H54 (cell line): ENCODE data around the gene CTR9.
"Not testable (repeated sequence)": the region's sequence is repeated elsewhere in the genome, so short reads cannot be mapped to it uniquely, and the experiment has no call there.

Experiments
- DNase-seq: peaks from one replicate; pipeline ENCODE4 v3.0.0; 2011; ENCODE audit warnings: low spot score, mixed read lengths; ENCODE audit not compliant: insufficient read length
- FAIRE-seq: peaks from 3 replicates; lab custom pipeline; 2011; peaks lifted over from hg19 to GRCh38; lab: Jason Lieb, UNC
- POLR2A ChIP-seq: IDR thresholded peaks from 2 replicates; pipeline ENCODE4 v1.6.1; 2011; ENCODE audit warnings: low read depth, mild to moderate bottlenecking, low read length

The CTR9 gene

GRCh38 chr11:10806206-10806605 is 55.2 kb downstream of the CTR9 start:
- DNase-seq (no peak), FAIRE-seq (no peak)
- no peak for TF ChIP-seq POLR2A

DNA sequence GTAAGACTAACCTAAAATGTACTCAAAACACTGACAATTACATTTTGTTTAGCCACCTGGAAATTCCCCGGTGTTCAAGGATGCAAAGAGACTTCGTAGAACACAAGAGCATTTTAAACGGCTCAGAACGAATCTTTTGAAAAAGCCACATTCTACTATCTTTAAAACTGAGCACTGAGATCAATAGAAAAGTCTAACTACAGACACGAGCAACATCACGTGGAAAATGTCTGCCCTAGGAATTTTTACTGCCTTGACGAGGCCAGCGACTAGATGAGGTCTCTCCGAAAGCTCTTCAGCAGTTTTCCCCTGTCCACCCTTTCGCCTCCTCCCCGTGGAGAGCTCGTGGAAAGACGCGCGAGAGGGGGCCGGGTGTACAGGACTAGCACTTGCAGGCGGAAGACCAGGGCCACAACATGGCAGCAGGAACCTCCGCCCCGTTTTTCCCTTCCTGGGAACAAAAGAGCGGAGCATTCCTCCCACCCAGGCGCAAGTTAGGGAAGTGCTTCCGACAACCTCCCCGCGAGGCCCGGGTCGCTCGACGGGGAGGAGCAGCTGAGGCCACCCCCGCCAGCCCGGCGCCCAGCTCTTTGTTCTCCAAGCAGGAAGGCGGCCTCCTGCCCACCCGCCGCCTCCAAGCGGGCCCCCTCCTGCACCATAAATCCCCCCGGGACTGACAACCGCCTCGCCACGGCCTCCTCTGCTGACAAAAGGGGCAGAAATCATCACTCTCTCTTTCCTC is 56.6 kb downstream of the CTR9 start:
- DNase-seq (peak; percentile 19), FAIRE-seq (no peak)
- 0 out of 2 replicates have a peak, but pooled peaks have one; percentile 9 for TF ChIP-seq POLR2A

GRCh38 chr11:10808235-10808552 is 57.1 kb downstream of the CTR9 start:
- peak; percentile 47; the same call in 1 of the 2 replicates for TF ChIP-seq POLR2A
- DNase-seq (no peak), FAIRE-seq (no peak)

DNA sequence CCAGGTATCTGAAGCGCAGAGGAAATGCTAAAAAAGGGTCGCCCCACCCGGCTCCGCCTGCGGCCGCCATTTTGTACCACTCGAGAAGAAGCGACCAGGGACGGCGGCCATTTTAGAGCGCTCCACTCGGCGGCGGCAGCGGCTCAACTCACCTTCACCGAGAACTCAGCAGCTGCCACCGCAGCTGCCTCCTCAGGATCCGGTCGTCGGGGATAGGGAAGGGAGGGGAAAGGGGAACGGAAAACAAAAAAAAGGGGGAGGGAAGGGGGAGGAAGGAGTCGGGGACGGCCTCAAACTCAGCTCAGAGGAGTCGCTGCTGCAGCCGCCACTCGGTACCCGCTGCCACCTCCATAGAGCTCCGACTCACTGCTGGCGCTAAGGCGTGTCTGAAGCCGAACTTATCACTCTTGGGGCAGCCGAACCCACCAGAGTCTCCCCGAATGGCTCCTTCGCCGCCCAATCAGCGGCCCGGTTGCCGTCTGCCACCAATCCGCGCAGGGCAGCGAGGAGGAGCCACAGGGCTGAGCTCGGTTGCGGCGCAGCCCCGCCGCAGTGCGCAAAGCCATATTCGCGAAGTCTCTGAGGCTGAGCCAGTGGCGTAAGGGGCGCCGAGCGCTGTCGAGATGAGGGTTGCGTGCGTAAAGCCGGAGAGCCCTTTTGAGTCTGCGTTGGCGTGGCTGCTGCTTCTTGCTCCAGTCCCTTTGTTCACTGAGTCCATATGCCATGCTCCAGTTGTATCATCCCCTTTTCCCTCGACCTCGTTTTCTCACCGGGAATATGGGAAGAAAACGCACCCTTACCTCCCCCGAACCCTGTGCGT is 57.7 kb downstream of the CTR9 start, which contains the start of gene EIF4G2:
EIF4G2 (minus strand) TSS at position 374 of the 820 bp plus-strand sequence.
- peak; percentile 92 for FAIRE-seq

DNA sequence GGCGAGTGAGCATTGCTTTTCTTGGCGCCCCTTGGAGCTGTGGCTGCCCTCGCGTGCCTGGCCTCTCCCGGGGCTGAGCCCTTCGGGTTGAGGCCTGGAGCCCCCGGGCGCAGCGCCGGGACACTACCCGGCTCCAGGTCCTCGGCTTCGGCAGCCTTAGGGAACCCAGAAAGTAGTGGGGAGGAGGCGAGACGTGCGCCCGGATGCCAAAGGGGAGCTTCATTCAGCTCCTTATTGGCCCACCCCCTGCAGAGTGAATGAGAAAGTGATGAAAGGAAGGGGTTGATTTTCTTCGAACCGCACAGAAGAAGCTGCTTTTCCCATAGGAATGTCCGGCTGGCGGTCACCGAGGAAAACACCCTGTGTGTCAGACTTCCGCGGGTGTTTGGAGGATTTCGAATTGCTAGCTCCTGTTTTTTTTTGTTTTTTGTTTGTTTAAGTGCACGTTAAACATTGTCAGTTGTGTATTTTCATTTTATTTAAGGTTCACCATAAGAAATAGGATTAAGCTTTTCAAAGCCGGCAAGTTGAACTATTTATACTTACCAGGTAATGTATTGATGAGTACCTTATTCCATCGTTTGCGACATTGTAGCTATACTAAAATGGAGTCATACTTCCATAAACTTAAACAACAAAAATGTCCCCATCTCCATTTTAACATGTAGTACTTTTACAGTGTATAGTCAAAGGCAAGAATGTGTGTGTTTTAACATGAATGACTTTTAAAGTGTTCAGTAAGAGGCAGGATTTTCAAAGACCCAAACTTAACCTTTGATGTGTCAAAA is 58.5 kb downstream of the CTR9 start:
- FAIRE-seq = no peak
- peak; percentile 42 for DNase-seq
- no peak for TF ChIP-seq POLR2A

More for the DNA sequence above, 57.7 kb downstream of the CTR9 start, which contains the start of gene EIF4G2:
- peak; percentile 89 for DNase-seq
- peak; percentile 98 for TF ChIP-seq POLR2A

DNA sequence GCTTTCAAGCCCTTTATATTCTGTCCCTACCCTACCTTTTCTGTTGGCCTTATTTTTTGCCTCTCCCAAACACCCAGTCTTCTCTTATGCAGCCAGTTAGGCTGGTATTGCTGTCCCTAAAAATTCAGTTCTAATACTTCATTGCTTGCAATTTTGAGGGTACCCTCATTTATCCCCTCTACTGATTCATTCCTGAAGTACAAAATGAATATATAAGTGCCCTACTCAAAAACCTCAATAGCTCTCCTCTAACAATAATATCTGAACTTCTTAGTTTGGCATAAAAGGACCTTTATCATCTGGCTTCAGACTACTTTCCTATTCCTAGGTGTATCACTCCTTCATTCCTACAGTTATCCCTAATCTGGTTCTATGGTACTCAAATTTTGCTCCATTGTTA is 62.9 kb downstream of the CTR9 start:
- DNase-seq (no peak), FAIRE-seq (no peak)
- no peak for TF ChIP-seq POLR2A

DNA sequence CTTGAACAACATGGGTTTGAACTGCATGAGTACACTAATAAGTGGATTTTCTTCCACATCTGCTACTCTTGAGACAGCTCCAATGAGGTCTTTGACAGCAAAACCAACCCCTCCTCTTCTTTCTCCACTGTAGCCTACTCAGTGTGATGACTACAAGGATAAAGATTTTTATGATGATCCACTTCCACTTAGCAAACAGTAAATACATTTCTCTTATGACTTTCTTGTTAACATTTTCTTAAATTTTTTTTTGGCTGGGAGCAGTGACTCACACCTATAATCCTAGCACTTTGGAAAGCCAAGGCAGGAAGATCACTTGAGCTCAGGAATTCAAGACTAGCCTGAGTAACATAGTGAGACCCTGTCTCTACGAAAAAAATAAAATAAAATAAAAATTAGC is 67.5 kb downstream of the CTR9 start:
- TF ChIP-seq POLR2A = no peak
- DNase-seq (peak; percentile 22), FAIRE-seq (peak; percentile 55)

DNA sequence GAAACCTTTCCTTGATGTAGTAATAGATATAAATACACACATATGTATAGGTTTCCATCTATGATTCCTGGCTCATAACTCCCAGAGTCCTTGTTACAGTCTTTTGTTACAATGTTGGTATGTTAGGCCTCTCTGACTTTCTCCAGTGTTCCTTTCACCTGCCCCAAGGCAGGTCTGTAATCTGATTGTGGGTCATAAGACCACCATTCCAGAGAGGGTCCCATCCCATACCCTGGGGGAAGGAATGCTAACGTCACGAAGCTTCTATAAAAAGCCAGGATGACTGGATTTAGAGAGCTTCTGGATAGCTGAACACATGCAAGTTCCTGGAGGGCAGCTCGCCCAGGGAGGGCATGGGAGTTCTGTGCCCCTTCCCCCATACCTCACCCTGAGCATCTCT is 71.4 kb downstream of the CTR9 start:
- not testable (repeated sequence) for FAIRE-seq, DNase-seq

DNA sequence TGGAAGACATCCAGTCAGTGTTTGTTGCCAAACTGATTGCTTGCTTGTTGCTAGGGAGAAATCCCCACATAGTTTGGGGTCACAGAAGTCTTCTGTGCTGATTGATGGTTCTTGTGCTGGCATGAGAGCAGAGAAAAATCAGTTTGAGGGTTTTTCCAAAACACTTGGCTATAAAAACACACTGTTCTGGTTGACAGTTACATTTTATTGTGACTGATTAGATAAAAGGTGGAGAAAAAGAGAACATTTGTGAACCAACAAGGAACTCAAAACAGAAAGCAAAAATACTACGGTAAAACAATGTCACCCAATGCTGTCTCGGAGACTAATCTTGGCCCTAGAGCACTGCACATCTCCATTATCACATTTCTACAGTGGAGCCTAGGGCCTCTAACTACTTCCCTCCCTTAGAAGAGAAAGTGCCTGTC is 72.1 kb downstream of the CTR9 start:
- DNase-seq = no peak
- no peak for TF ChIP-seq POLR2A
- no peak for FAIRE-seq

DNA sequence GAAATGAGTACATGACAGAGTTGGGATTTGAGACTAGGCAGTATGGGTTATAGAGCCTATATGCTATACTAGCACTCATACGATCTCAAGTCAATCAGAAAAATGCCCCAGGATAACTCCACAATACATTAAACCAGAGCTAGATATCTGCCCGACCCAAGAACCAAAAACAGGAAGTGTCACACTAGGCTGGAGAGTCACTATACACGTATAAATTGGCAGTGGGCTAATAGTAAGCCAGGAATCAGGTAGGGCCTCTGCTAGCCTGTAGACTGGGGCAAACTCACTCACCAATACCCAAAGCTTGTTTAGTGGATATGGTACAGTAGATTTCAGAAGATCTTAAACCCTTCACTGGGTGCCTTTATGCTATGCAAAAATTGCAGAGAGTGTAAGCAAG is 73.8 kb downstream of the CTR9 start:
- FAIRE-seq = no peak
- TF ChIP-seq POLR2A = no peak
- DNase-seq = no peak

DNA sequence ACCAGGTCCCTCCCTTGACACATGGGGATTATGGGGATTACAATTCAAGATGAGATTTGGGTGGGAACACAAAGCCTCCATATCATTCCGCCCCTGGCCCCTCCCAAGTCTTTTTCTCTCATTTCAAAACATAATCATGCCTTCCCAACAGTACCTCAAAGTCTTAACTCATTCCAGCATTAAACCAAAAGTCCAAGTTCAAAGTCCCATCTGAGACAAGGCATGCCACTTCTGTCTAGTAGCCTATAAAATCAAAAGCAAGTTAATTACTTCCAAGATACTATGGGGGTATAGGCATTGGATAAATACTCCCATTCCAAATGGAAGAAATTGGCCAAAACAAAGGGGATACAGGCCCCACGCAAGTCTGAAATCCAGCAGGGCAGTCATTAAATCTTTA is 77.4 kb downstream of the CTR9 start:
- no peak for DNase-seq
- FAIRE-seq = no peak
- TF ChIP-seq POLR2A = no peak

GRCh38 chr11:10829139-10829538 is 78.1 kb downstream of the CTR9 start:
- TF ChIP-seq POLR2A = no peak

More at GRCh38 chr11:10829139-10829538, 78.1 kb downstream of the CTR9 start:
- DNase-seq (no peak), FAIRE-seq (no peak)
